Kidney epithelial cell (primary cell): ENCODE data around the gene ZNF92. TPM values are rescaled to one million over a fixed set of nuclear protein-coding genes. Genes with fewer than 3 reads are reported as not detected.
"Not testable (repeated sequence)": the region's sequence is repeated elsewhere in the genome, so short reads cannot be mapped to it uniquely, and the experiment has no call there.

Experiments used
- DNase-seq: peaks from one replicate; pipeline ENCODE4 v3.0.0-alpha.2; 2010; ENCODE audit warnings: low read depth
- H3K27me3 ChIP-seq: 2 replicates; pipeline ENCODE4 v1.6.0; 2011; ENCODE audit warnings: low read length; ENCODE audit not compliant: control insufficient read depth, insufficient read depth
- H3K36me3 ChIP-seq: 2 replicates; pipeline ENCODE4 v1.5.1; 2011; ENCODE audit warnings: low read length; ENCODE audit not compliant: control insufficient read depth, insufficient read depth
- H3K4me3 ChIP-seq: 2 replicates; pipeline ENCODE4 v1.5.1; 2011; ENCODE audit warnings: low read depth, mild to moderate bottlenecking, control low read depth, low read length
- CTCF ChIP-seq: IDR thresholded peaks from 2 replicates; pipeline ENCODE4 v1.5.1; 2011; ENCODE audit warnings: mild to moderate bottlenecking, moderate library complexity, low read length, control low read depth, inconsistent platforms; ENCODE audit not compliant: insufficient read depth, poor library complexity, severe bottlenecking
- total RNA-seq: library from RNA; depleted of rRNA; stranded (reverse); fragments of >200 nt; gene quantifications from 2 replicates; pipeline ENCODE4 v1.2.3, GENCODE V29; 2015

The ZNF92 gene
- total RNA-seq, 1 donor from 2014 or later, result 13.7 TPM

GRCh38 chr7:65444899-65445823, 71.5 kb downstream of the ZNF92 start:
- no peak for TF ChIP-seq CTCF
- no peaks in the 10 kb centered on the region for H3K36me3 ChIP-seq
- H3K4me3 ChIP-seq, result no peak overlapping the region
- no peak for DNase-seq
- no peaks in the 10 kb centered on the region for H3K27me3 ChIP-seq

GRCh38 chr7:65447041-65447440, 73.4 kb downstream of the ZNF92 start:
- not testable (repeated sequence) for H3K36me3 ChIP-seq, DNase-seq, H3K4me3 ChIP-seq, H3K27me3 ChIP-seq

- H3K4me3 ChIP-seq, result no peak overlapping the region
- H3K36me3 ChIP-seq, result no peaks in the 10 kb centered on the region
- no peak for TF ChIP-seq CTCF
- no peaks in the 10 kb centered on the region for H3K27me3 ChIP-seq
- peak; percentile 92 for DNase-seq
Measured at GRCh38 chr7:65448816-65449504, 75.3 kb downstream of the ZNF92 start.

- H3K36me3 ChIP-seq, result no peaks in the 10 kb centered on the region
- no peak overlapping the region for H3K4me3 ChIP-seq
- no peak for DNase-seq
- no peaks in the 10 kb centered on the region for H3K27me3 ChIP-seq
- no peak for TF ChIP-seq CTCF
Measured at GRCh38 chr7:65449505-65449852, 75.8 kb downstream of the ZNF92 start.
